ENCODE data around the gene OR1L8.

The OR1L8 gene

GRCh38 chr9:122518226-122518625 lies 65.0 kb downstream of the OR1L8 start:
- DNase-seq (ENCODE audit: low spot score), result no peak

Measured in hematopoietic multipotent progenitor cell treated with erythropoietin and hydrocortisone succinate and interleukin-3 and kit ligand, for 17 days (in vitro differentiated cells).